Cardiac fibroblast (primary cell): ENCODE measurements around the gene PDE8A.

Source experiments
- DNase-seq, 2 donors: peaks; one replicate each; pipeline versions ENCODE4 v3.0.0 to v3.0.0-alpha.2; 2010; ENCODE audit warnings: low read depth in 2 of 2
- H3K4me3 ChIP-seq, 2 donors: replicated peaks in 1 of 2; 1 replicate in 1 of 2; 2 replicates in 1 of 2; pipeline ENCODE4 v1.5.1; 2011; ENCODE audit warnings: low read depth in 2 of 2, low read length in 2 of 2, mild to moderate bottlenecking in 2 of 2, moderate library complexity in 1 of 2
- CTCF ChIP-seq: IDR thresholded peaks from one replicate; pipeline ENCODE4 v1.5.1; 2011; ENCODE audit warnings: low read depth, mild to moderate bottlenecking, low read length, inconsistent platforms

PDE8A gene

GRCh38 chr15:84970843-84971242 lies 10.8 kb upstream of the PDE8A start:
- no peak for DNase-seq
- H3K4me3 ChIP-seq, result no peak overlapping the region
- TF ChIP-seq CTCF, result no peak

GRCh38 chr15:84973492-84974460 lies 7.9 kb upstream of the PDE8A start:
- H3K4me3 ChIP-seq, result no peak overlapping the region
- peak; percentile 53 to 70 for DNase-seq
- TF ChIP-seq CTCF, result no peak

- H3K4me3 ChIP-seq, result no peak overlapping the region
- DNase-seq, result no peak
- TF ChIP-seq CTCF, result no peak
These were observed 5.7 kb upstream of the PDE8A start for GRCh38 chr15:84975871-84976351.

GRCh38 chr15:84976746-84977345 lies 4.8 kb upstream of the PDE8A start:
- DNase-seq, result no peak
- TF ChIP-seq CTCF, result no peak
- H3K4me3 ChIP-seq, result no peak overlapping the region

- peak overlapping the region in 1 of 2 donors; percentile 10 for H3K4me3 ChIP-seq
- no peak for DNase-seq
- no peak for TF ChIP-seq CTCF
These were observed 2.0 kb upstream of the PDE8A start for GRCh38 chr15:84979651-84980050.

GRCh38 chr15:84980196-84981053 lies 1.2 kb upstream of the PDE8A start:
- TF ChIP-seq CTCF, result no peak
- H3K4me3 ChIP-seq, result peak overlapping the region; percentile 88 to 91
- peak; percentile 89 to 91 for DNase-seq
